ENCODE data around the gene PCIF1. TPM values are rescaled to one million over a fixed set of nuclear protein-coding genes. Genes with fewer than 3 reads are reported as not detected.

The PCIF1 gene
- polyA plus RNA-seq, 2 of the 4 experiments (the other 2 are of a cell fraction) = 19.7 to 21.6 TPM

GRCh38 chr20:45890985-45891983, 43.2 kb upstream of the PCIF1 start, which contains the start of the genes CTSA and NEURL2:
Gene CTSA, plus strand, starts transcription at chr20:45891335. Its CDS starts 234 bp downstream, at chr20:45891569.
Gene NEURL2, minus strand, starts transcription at chr20:45891208. Its CDS starts 217 bp downstream, at chr20:45890991.
- peak; percentile 81 to 89 for ATAC-seq
- no peak for FAIRE-seq
- under 1% methylated on average over 27 of the region's 78 CpGs for WGBS (ENCODE audit: missing lambda C conversion rate)
- Histone ChIP-seq H3K4me1 (peaks cover 14% of the 10 kb centered on the region), H3K9me3 (no peaks in the 10 kb centered on the region), H3K4me2 (peak within 1 kb of the TSS; percentile 100), H3K4me3 (peak within 1 kb of the TSS; percentile 96), H3K27ac (peak within 1 kb of the TSS; percentile 90 to 99)
- DNase-seq (ENCODE audit: low read depth in 1 of 2, low spot score in 1 of 2) = peak; percentile 95 to 99
- POLR2A ChIA-PET = interaction anchor here (0.7 to 3.2 kb wide), 6 partner anchors 9 to 58 kb away, joined by 3 to 26 read pairs (median 4); partner anchors contain the start of genes PCIF1, SNX21 and ZSWIM1
- CTCF ChIA-PET = interaction anchor here (1.2 to 2.6 kb wide), 7 partner anchors 9 to 72 kb away, joined by 3 to 12 read pairs (median 4); partner anchors contain the start of gene ZSWIM1
- no peak for TF ChIP-seq TFCP2L1 (CRISPR knock-in tag; IDR thresholded peaks at IDR 0.05)
- TF ChIP-seq CTCF (IDR thresholded peaks at IDR 0.05) = no peak
- TF ChIP-seq ATOH8 (CRISPR knock-in tag; IDR thresholded peaks at IDR 0.05; ENCODE audit: low read depth) = no peak
- TF ChIP-seq ZC3H11A (IDR thresholded peaks at IDR 0.05) = no peak
- TF ChIP-seq HDAC2 (IDR thresholded peaks at IDR 0.05) = peak; percentile 82; the same call in 1 of the 2 replicates
- no peak for TF ChIP-seq CBX2 (IDR thresholded peaks at IDR 0.05; ENCODE audit: borderline replicate concordance, low read depth)
- no peak; the same call in 1 of the 2 replicates for TF ChIP-seq POLR2A (IDR thresholded peaks at IDR 0.05; ENCODE audit: low read length)
- TF ChIP-seq MAX (IDR thresholded peaks at IDR 0.05) = peak; percentile 89
- TF ChIP-seq POLR2AphosphoS2 (conservative IDR thresholded peaks at IDR 0.05; ENCODE audit: low read length) = no peak
- TF ChIP-seq SMC3 (IDR thresholded peaks at IDR 0.05) = peak; percentile 13; the same call in 1 of the 3 replicates
- TF ChIP-seq RARB (CRISPR knock-in tag; IDR thresholded peaks at IDR 0.05) = peak; percentile 92; the same call in 1 of the 2 replicates
- no peak for TF ChIP-seq SREBF2 (IDR thresholded peaks at IDR 0.05)
- TF ChIP-seq TP53 (CRISPR knock-in tag; IDR thresholded peaks at IDR 0.05) = no peak
- peak; percentile 75 for TF ChIP-seq ESRRA (IDR thresholded peaks at IDR 0.05; ENCODE audit: borderline replicate concordance, low read length)
- TF ChIP-seq FOSL2 (IDR thresholded peaks at IDR 0.05) = no peak
- TF ChIP-seq FOSL2 (CRISPR knock-in tag; IDR thresholded peaks at IDR 0.05) = 0 out of 2 replicates have a peak, but pooled peaks have one; percentile 9
- no peak for TF ChIP-seq MYC (IDR thresholded peaks at IDR 0.05; ENCODE audit: borderline replicate concordance, low read length)
- no peak for TF ChIP-seq ZFP36 (IDR thresholded peaks at IDR 0.05; ENCODE audit: borderline replicate concordance, partially characterized antibody)
- TF ChIP-seq HOXB13 (CRISPR knock-in tag; IDR thresholded peaks at IDR 0.05; ENCODE audit: low read depth) = no peak
- peak; percentile 87 for TF ChIP-seq E2F6 (IDR thresholded peaks at IDR 0.05; ENCODE audit: borderline replicate concordance, low read depth)
- TF ChIP-seq CHD2 (IDR thresholded peaks at IDR 0.05; ENCODE audit: low read length, partially characterized antibody) = no peak
- no peak for TF ChIP-seq ELK1 (IDR thresholded peaks at IDR 0.05; ENCODE audit: low read depth, low read length)
- TF ChIP-seq REST (IDR thresholded peaks at IDR 0.05) = no peak
- TF ChIP-seq CEBPB (IDR thresholded peaks at IDR 0.05) = no peak
- TF ChIP-seq FOXS1 (CRISPR knock-in tag; IDR thresholded peaks at IDR 0.05) = no peak
- TF ChIP-seq BHLHE40 (IDR thresholded peaks at IDR 0.05; ENCODE audit: low read depth, low read length) = peak; percentile 42; the same call in 1 of the 2 replicates
- peak; percentile 99 for TF ChIP-seq USF2 (IDR thresholded peaks at IDR 0.05)
- 0 out of 5 replicates have a peak, but pooled peaks of 1 of the 2 experiments have one; percentile 18 for TF ChIP-seq RAD21 (conservative IDR thresholded peaks at IDR 0.05 in 1 of 2, IDR thresholded peaks at IDR 0.05 in 1 of 2)

All from A549 (cell line).